HG02623 (cell line): ENCODE measurements around the gene CHMP1A.
"Not testable (repeated sequence)": the region's sequence is repeated elsewhere in the genome, so short reads cannot be mapped to it uniquely, and the experiment has no call there.

Experiments used
- ATAC-seq: cut with Tn5 transposase; IDR thresholded peaks from one replicate; pipeline ENCODE4 v1.9.1; 2021; ENCODE audit warnings: moderate library complexity; ENCODE audit not compliant: unreplicated experiment

The CHMP1A gene

GRCh38 chr16:89657442-89658220, at the start of gene CHMP1A, which contains the start of gene SPATA33:
Gene CHMP1A (minus strand): TSS chr16:89657708. CDS start chr16:89657588, 120 bp downstream.
Gene SPATA33 (plus strand): TSS chr16:89657836. CDS start chr16:89657912, 76 bp downstream.
- ATAC-seq, result peak; percentile 88

- ATAC-seq, result no peak
Observed at GRCh38 chr16:89706518-89707260, 49.2 kb upstream of the CHMP1A start.

- no peak for ATAC-seq
Observed at GRCh38 chr16:89705006-89705405, 47.5 kb upstream of the CHMP1A start.

GRCh38 chr16:89704281-89704680, 46.8 kb upstream of the CHMP1A start:
- no peak for ATAC-seq

GRCh38 chr16:89701425-89702406, 44.2 kb upstream of the CHMP1A start, which contains the start of gene SPATA2L:
Gene SPATA2L (minus strand): TSS chr16:89701705. CDS start chr16:89701232, 473 bp downstream.
- ATAC-seq, result peak; percentile 66

GRCh38 chr16:89700649-89701424, 43.3 kb upstream of the CHMP1A start:
- no peak for ATAC-seq

- ATAC-seq, result peak; percentile 31
Observed at GRCh38 chr16:89700100-89700648, 42.7 kb upstream of the CHMP1A start.

- not testable (repeated sequence) for ATAC-seq
Observed at GRCh38 chr16:89699629-89700099, 42.2 kb upstream of the CHMP1A start.

- ATAC-seq, result not testable (repeated sequence)
Observed at GRCh38 chr16:89698717-89699116, 41.2 kb upstream of the CHMP1A start.

GRCh38 chr16:89697616-89698331, 40.3 kb upstream of the CHMP1A start:
- no peak for ATAC-seq

GRCh38 chr16:89697161-89697615, 39.7 kb upstream of the CHMP1A start:
- ATAC-seq, result no peak

- ATAC-seq, result no peak
Observed at GRCh38 chr16:89696670-89697128, 39.2 kb upstream of the CHMP1A start.

GRCh38 chr16:89695875-89696669, 38.6 kb upstream of the CHMP1A start:
- ATAC-seq, result no peak

- ATAC-seq, result no peak
Observed at GRCh38 chr16:89695086-89695874, 37.8 kb upstream of the CHMP1A start.

GRCh38 chr16:89694784-89695085, 37.2 kb upstream of the CHMP1A start:
- not testable (repeated sequence) for ATAC-seq

- no peak for ATAC-seq
Observed at GRCh38 chr16:89693931-89694783, 36.6 kb upstream of the CHMP1A start.
